NB4 (cell line): Measurements from ENCODE around the gene PRSS35.

Experiments
- CTCF ChIP-seq: IDR thresholded peaks from one replicate; pipeline ENCODE4 v1.5.1; 2012; ENCODE audit warnings: low read depth, low read length
- MYC ChIP-seq: IDR thresholded peaks from 2 replicates; pipeline ENCODE4 v1.6.1; 2011; ENCODE audit warnings: low read depth, low read length
- POLR2A ChIP-seq: IDR thresholded peaks from 2 replicates; pipeline ENCODE4 v1.6.1; 2011; ENCODE audit warnings: mild to moderate bottlenecking; ENCODE audit not compliant: insufficient read length; ENCODE audit errors: extremely low read depth

GRCh38 chr6:83474309-83474708 is 38.0 kb upstream of the PRSS35 start:
- TF ChIP-seq CTCF (no peak), POLR2A (no peak), MYC (no peak)
